Measurements from ENCODE around the gene CPNE6.

GRCh38 chr14:24060984-24061913 lies 10.1 kb upstream of the CPNE6 start:
- TF ChIP-seq MAX (IDR thresholded peaks at IDR 0.05), result no peak
- TF ChIP-seq EP300 (IDR thresholded peaks at IDR 0.05), result no peak
- no peak for TF ChIP-seq CTCF (IDR thresholded peaks at IDR 0.05)
- TF ChIP-seq EHF (CRISPR knock-in tag; IDR thresholded peaks at IDR 0.05), result no peak
- TF ChIP-seq JUN (IDR thresholded peaks at IDR 0.05), result no peak

Measured in A549 (cell line).